Measurements from ENCODE around the gene SETD9.

GRCh38 chr5:56900395-56900794 is 9.0 kb upstream of the SETD9 start:
- TF ChIP-seq CTCF (IDR thresholded peaks at IDR 0.05) (no peak), POLR2A (IDR thresholded peaks at IDR 0.05) (no peak), EP300 (IDR thresholded peaks at IDR 0.05) (no peak)

Data from ovary (tissue), 3 donors.